Ascending aorta (tissue), 2 donors: ENCODE measurements around the gene TPPP3. TPM values are rescaled to one million over a fixed set of nuclear protein-coding genes. Genes with fewer than 3 reads are reported as not detected.
A peak's percentile ranks its signal among the peaks of the same experiment; 100 is the strongest.

Source experiments
- DNase-seq, 2 donors: peaks; one replicate each; pipeline ENCODE4 v3.0.0-alpha.2; 2019; ENCODE audit warnings: low spot score in 2 of 2
- H3K27ac ChIP-seq, 2 donors: fragments of 200-600 bp; sonication (generic); one replicate each; pipeline ENCODE4 v1.5.1; 2016 to 2017; ENCODE audit warnings: mild to moderate bottlenecking in 1 of 2
- H3K27me3 ChIP-seq: fragments of 200-600 bp; sonication (generic); one replicate; pipeline ENCODE4 v1.5.1; 2017
- H3K36me3 ChIP-seq, 2 donors: fragments of 200-600 bp; sonication (generic); one replicate each; pipeline ENCODE4 v1.5.1; 2016
- H3K4me1 ChIP-seq, 2 donors: fragments of 200-600 bp; sonication (generic); one replicate each; pipeline ENCODE4 v1.5.1; 2016 to 2017; ENCODE audit warnings: mild to moderate bottlenecking in 1 of 2
- H3K4me3 ChIP-seq, 2 donors: fragments of 200-600 bp; sonication (generic); one replicate each; pipeline ENCODE4 v1.5.1; 2016 to 2017; ENCODE audit warnings: mild to moderate bottlenecking in 1 of 2
- H3K9me3 ChIP-seq, 2 donors: fragments of 200-600 bp; sonication (generic); one replicate each; pipeline ENCODE4 v1.5.1; 2016
- CTCF ChIP-seq, 3 experiments: fragments of 200-600 bp in 2 of 3; fragments of 450-650 bp in 1 of 3; sonication (generic) in 2 of 3; IDR thresholded peaks; one replicate each; pipeline ENCODE4 v1.5.1; 2016 to 2019; ENCODE audit warnings: antibody characterized with exemption in 3 of 3, mild to moderate bottlenecking in 1 of 3, moderate library complexity in 1 of 3
- intact Hi-C: fragments of 100-400 bp; cut with DNase I; formaldehyde crosslinking; loops from one replicate; pipeline ENCODE4 v1.15.1; 2023
- total RNA-seq: library from RNA; depleted of rRNA; stranded (reverse); fragments of >200 nt; gene quantifications from one replicate; pipeline ENCODE4 v1.1.0, GENCODE V29; 2016

The TPPP3 gene
- total RNA-seq, 1 donor from 2014 or later = 2.8 TPM

DNA sequence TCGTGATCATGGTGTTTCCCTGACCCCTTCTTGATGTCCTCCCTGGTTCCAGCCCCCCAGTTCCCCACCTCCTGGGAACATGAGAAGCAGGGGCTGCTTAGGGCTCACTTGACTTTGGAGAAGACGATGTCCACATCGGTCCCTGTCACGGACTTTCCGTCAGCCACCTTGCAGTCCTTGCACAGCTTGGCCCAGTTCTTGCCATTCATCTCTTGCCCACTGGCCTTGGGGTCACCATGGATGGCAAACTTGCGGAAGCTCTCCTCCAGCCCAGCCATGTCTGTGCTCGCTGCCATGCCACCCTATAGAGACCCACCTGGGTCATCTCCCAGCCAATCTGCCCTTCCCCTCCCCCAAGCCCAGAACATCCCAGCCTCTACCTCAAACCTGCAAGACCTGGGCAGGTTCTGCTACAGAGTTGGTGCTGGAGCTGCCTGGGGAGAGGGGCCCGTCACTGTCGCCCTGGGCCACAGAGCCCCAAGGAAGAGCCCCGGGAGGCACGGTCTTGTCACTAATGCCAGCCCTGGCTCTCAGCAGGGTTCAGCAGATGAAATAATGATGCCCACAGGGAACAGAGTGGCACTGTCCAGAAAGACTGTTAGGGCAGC lies 2.4 kb downstream of the TPPP3 start:
- DNase-seq = no peak
- no peak overlapping the region for H3K27ac ChIP-seq
- no peak overlapping the region for H3K4me3 ChIP-seq
- no peak for TF ChIP-seq CTCF (IDR thresholded peaks at IDR 0.05)
- intact Hi-C loops = loop anchor here (10.0 kb wide), 1 partner anchor 106 kb away; no protein-coding TSS in a partner anchor
- peaks cover 12 to 19% of the 10 kb centered on the region in 2 donors for H3K4me1 ChIP-seq
- H3K36me3 ChIP-seq = no peaks in the 10 kb centered on the region
- H3K27me3 ChIP-seq = peaks cover 15% of the 10 kb centered on the region
- no peaks in the 10 kb centered on the region for H3K9me3 ChIP-seq

- Histone ChIP-seq H3K36me3 (no peaks in the 10 kb centered on the region), H3K9me3 (no peaks in the 10 kb centered on the region), H3K4me1 (peaks cover 12 to 19% of the 10 kb centered on the region in 2 donors), H3K4me3 (no peak overlapping the region), H3K27me3 (peaks cover 13% of the 10 kb centered on the region), H3K27ac (no peak overlapping the region)
- peak; percentile 31 to 70 for DNase-seq
- intact Hi-C loops = loop anchor here (10.0 kb wide), 1 partner anchor 105 kb away; no protein-coding TSS in a partner anchor
- no peak for TF ChIP-seq CTCF (IDR thresholded peaks at IDR 0.05)
Measured at GRCh38 chr16:67389911-67390815, 3.1 kb downstream of the TPPP3 start.

GRCh38 chr16:67388591-67388990 lies 4.7 kb downstream of the TPPP3 start:
- no peak for TF ChIP-seq CTCF (IDR thresholded peaks at IDR 0.05)

DNA sequence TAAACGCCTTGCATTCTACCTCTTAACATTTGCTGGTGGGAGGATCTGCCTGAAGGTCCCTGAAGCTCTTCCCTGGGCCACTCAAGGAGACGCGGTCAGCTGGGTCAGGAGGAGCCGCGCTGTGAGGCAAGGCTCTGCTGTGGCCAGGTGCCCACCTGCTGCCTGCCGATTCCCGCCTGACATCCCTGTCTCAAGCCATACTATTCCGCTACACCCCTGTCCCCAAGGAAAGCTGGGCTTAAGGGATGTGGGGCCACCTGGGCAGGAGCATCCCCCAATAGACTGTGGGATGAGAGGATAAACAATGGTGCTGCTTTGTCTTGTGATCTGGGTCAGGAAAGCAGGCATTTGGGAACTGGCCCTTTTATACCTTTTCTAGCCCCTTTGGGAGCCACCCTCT lies 5.1 kb downstream of the TPPP3 start:
- H3K4me1 ChIP-seq = peaks cover 3 to 5% of the 10 kb centered on the region in 2 donors
- H3K4me3 ChIP-seq = no peak overlapping the region
- peak in 1 of 2 donors; percentile 34 for DNase-seq
- intact Hi-C loops = no loop called here
- H3K9me3 ChIP-seq = no peaks in the 10 kb centered on the region
- no peak overlapping the region for H3K27ac ChIP-seq
- TF ChIP-seq CTCF (IDR thresholded peaks at IDR 0.05) = no peak
- peaks cover 3% of the 10 kb centered on the region for H3K27me3 ChIP-seq
- H3K36me3 ChIP-seq = no peaks in the 10 kb centered on the region

More at GRCh38 chr16:67388591-67388990, 4.7 kb downstream of the TPPP3 start:
- intact Hi-C loops = no loop called here
- H3K36me3 ChIP-seq = no peaks in the 10 kb centered on the region
- H3K4me1 ChIP-seq = peaks cover 5 to 8% of the 10 kb centered on the region in 2 donors
- H3K27me3 ChIP-seq = peaks cover 6% of the 10 kb centered on the region
- H3K27ac ChIP-seq = no peak overlapping the region
- H3K4me3 ChIP-seq = no peak overlapping the region
- H3K9me3 ChIP-seq = no peaks in the 10 kb centered on the region
- peak in 1 of 2 donors; percentile 46 for DNase-seq

DNA sequence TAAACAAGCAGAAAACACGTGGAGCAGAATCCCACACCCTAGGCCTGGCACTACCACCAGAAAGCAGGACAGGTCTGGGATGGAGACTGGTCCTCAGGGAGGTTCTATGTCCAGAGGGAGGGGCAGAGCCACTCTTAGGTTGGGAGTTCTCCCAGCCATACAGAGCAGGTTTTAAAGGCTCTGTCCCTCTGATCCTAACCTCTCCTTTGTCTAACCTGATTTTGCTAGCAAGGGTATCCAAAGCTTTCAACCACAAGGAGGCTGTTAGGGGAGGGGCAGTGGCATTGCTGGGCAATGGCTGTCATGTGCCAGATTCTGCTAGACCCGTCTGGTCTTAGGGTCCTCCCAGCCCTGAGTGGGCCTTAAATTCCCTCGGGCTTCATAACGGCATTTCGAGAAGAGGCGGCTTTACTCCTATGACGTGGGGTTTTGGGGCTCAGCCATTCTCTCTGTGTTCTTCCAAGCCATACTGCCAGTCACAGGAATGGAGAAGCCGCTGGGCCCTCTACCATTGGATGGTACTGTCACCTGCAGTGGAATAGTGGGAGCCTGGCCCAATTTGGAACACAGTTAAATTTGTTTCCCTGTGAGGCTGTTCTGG lies 5.7 kb downstream of the TPPP3 start:
- Histone ChIP-seq H3K27me3 (no peaks in the 10 kb centered on the region), H3K9me3 (no peaks in the 10 kb centered on the region), H3K27ac (no peak overlapping the region), H3K4me3 (no peak overlapping the region), H3K4me1 (no peaks in the 10 kb centered on the region), H3K36me3 (no peaks in the 10 kb centered on the region)
- intact Hi-C loops = no loop called here
- no peak for TF ChIP-seq CTCF (IDR thresholded peaks at IDR 0.05)
- no peak for DNase-seq
